Endodermal cell (in vitro differentiated cells): ENCODE results near the gene GUCY1A1. TPM values are rescaled to one million over a fixed set of nuclear protein-coding genes. Genes with fewer than 3 reads are reported as not detected.

Experiments used
- DNase-seq: peaks from one replicate; pipeline ENCODE4 v3.0.0-alpha.2; 2017
- H3K27ac ChIP-seq: 2 replicates; pipeline ENCODE4 v1.5.1; 2013; ENCODE audit warnings: mild to moderate bottlenecking, low read depth, low read length, moderate library complexity
- H3K27me3 ChIP-seq: 2 replicates; pipeline ENCODE4 v1.6.1; 2013; ENCODE audit warnings: mild to moderate bottlenecking, low read length, moderate library complexity; ENCODE audit not compliant: insufficient read depth, control insufficient read depth, poor library complexity, severe bottlenecking
- H3K36me3 ChIP-seq: 2 replicates; pipeline ENCODE4 v1.7.0; 2013; ENCODE audit warnings: mild to moderate bottlenecking, low read length, moderate library complexity; ENCODE audit not compliant: control insufficient read depth, insufficient read depth
- H3K4me1 ChIP-seq: one replicate; pipeline ENCODE4 v1.7.0; 2013; ENCODE audit warnings: low read length; ENCODE audit not compliant: control insufficient read depth, insufficient read depth
- H3K4me3 ChIP-seq: 2 replicates; pipeline ENCODE4 v1.5.1; 2013; ENCODE audit warnings: mild to moderate bottlenecking, low read length, moderate library complexity
- H3K9ac ChIP-seq: 2 replicates; pipeline ENCODE4 v1.6.1; 2013; ENCODE audit warnings: mild to moderate bottlenecking, low read length, moderate library complexity; ENCODE audit not compliant: poor library complexity, severe bottlenecking; ENCODE audit errors: extremely low read depth
- H3K9me3 ChIP-seq: 2 replicates; pipeline ENCODE4 v1.6.1; 2013; ENCODE audit warnings: mild to moderate bottlenecking, low read length, moderate library complexity; ENCODE audit not compliant: control insufficient read depth
- H3K27ac Mint-ChIP-seq: 2 replicates; pipeline ENCODE4 v1.8.0; 2020; ENCODE audit warnings: mixed read lengths
- H3K27me3 Mint-ChIP-seq: 2 replicates; pipeline ENCODE4 v1.8.0; 2021; ENCODE audit warnings: mild to moderate bottlenecking, mixed read lengths; ENCODE audit not compliant: insufficient read depth
- H3K36me3 Mint-ChIP-seq: 2 replicates; pipeline ENCODE4 v1.8.0; 2020; ENCODE audit warnings: low read depth, mixed read lengths
- H3K4me1 Mint-ChIP-seq: 2 replicates; pipeline ENCODE4 v1.8.0; 2020; ENCODE audit warnings: mixed read lengths
- H3K4me3 Mint-ChIP-seq: 2 replicates; pipeline ENCODE4 v1.8.0; 2020; ENCODE audit warnings: mild to moderate bottlenecking, moderate library complexity, mixed read lengths
- H3K9me3 Mint-ChIP-seq: 2 replicates; pipeline ENCODE4 v1.8.0; 2020; ENCODE audit warnings: mild to moderate bottlenecking, mixed read lengths
- CTCF ChIP-seq: fragments of 200-600 bp; sonication (generic); conservative IDR thresholded peaks from 2 replicates; pipeline ENCODE4 v1.5.0; 2021; ENCODE audit warnings: antibody characterized with exemption, mild to moderate bottlenecking
- WGBS, 2 experiments: methylation state at CpG; one replicate each; pipeline versions ENCODE4 v1.1.5 to v1.1.7; 2013; ENCODE audit warnings: missing lambda C conversion rate in 2 of 2, mixed read lengths in 1 of 2; ENCODE audit not compliant: insufficient coverage in 1 of 2, insufficient read length in 1 of 2; 5-methylcytosine and 5-hydroxymethylcytosine counted together
- total RNA-seq, 2 donors: library from RNA; stranded (reverse); fragmentation: NEBNext Ultra II Directional in 1 of 2; extraction: Animal tissue kit (Norgen Biotek cat#: 25700) in 1 of 2; gene quantifications; 2 replicates in 1 of 2; 3 replicates in 1 of 2; pipeline ENCODE4 v1.2.1, GENCODE V29; 2021

The GUCY1A1 gene
- total RNA-seq, 2 donors from 2014 or later = 0.58 to 1.1 TPM

GRCh38 chr4:155708782-155709181 is 42.1 kb downstream of the GUCY1A1 start:
- no peaks in the 10 kb centered on the region for H3K9me3 Mint-ChIP-seq
- H3K27ac Mint-ChIP-seq = no peak overlapping the region
- no CpG with 5 or more reads among the region's 1 CpG for WGBS, 2 experiments

GRCh38 chr4:155709918-155710317 is 43.3 kb downstream of the GUCY1A1 start:
- WGBS, 2 experiments = 74 to 100% methylated on average over 1 to 4 of the region's 4 CpGs
- H3K4me3 Mint-ChIP-seq = no peak overlapping the region
- peaks cover 13% of the 10 kb centered on the region for H3K4me1 Mint-ChIP-seq
- Histone ChIP-seq H3K9me3 (no peaks in the 10 kb centered on the region), H3K4me1 (no peaks in the 10 kb centered on the region), H3K36me3 (no peaks in the 10 kb centered on the region), H3K27me3 (peaks cover 11% of the 10 kb centered on the region), H3K4me3 (no peak overlapping the region), H3K9ac (no peak overlapping the region), H3K27ac (no peak overlapping the region)
- no peaks in the 10 kb centered on the region for H3K36me3 Mint-ChIP-seq
- H3K27me3 Mint-ChIP-seq = peaks cover 16% of the 10 kb centered on the region
- TF ChIP-seq CTCF = no peak
- DNase-seq = no peak
- no peaks in the 10 kb centered on the region for H3K9me3 Mint-ChIP-seq
- no peak overlapping the region for H3K27ac Mint-ChIP-seq

More at GRCh38 chr4:155708782-155709181, 42.1 kb downstream of the GUCY1A1 start:
- peaks cover 6% of the 10 kb centered on the region for H3K4me1 ChIP-seq
- no peak overlapping the region for H3K27ac ChIP-seq
- no peak for DNase-seq
- no peak overlapping the region for H3K4me3 ChIP-seq
- H3K9ac ChIP-seq = no peak overlapping the region
- Mint-ChIP-seq H3K27me3 (peaks cover 15% of the 10 kb centered on the region), H3K36me3 (no peaks in the 10 kb centered on the region), H3K4me3 (no peak overlapping the region), H3K4me1 (peaks cover 17% of the 10 kb centered on the region)
- H3K9me3 ChIP-seq = no peaks in the 10 kb centered on the region
- no peaks in the 10 kb centered on the region for H3K36me3 ChIP-seq
- peaks cover 11% of the 10 kb centered on the region for H3K27me3 ChIP-seq
- no peak for TF ChIP-seq CTCF

- Mint-ChIP-seq H3K9me3 (no peaks in the 10 kb centered on the region), H3K27me3 (peaks cover 16% of the 10 kb centered on the region), H3K36me3 (no peaks in the 10 kb centered on the region), H3K4me3 (no peak overlapping the region), H3K27ac (no peak overlapping the region), H3K4me1 (peaks cover 3% of the 10 kb centered on the region)
- Histone ChIP-seq H3K9me3 (no peaks in the 10 kb centered on the region), H3K36me3 (no peaks in the 10 kb centered on the region), H3K4me3 (no peak overlapping the region), H3K27me3 (peaks cover 11% of the 10 kb centered on the region), H3K27ac (no peak overlapping the region), H3K9ac (no peak overlapping the region), H3K4me1 (no peaks in the 10 kb centered on the region)
- TF ChIP-seq CTCF = no peak
- 80 to 88% methylated on average over 1 of the region's 1 CpG for WGBS, 2 experiments
- DNase-seq = no peak
Observed at GRCh38 chr4:155711556-155711955, 44.9 kb downstream of the GUCY1A1 start.
